Keratinocyte (primary cell): Measurements from ENCODE around the gene NT5C1A. TPM values are rescaled to one million over a fixed set of nuclear protein-coding genes. Genes with fewer than 3 reads are reported as not detected.

ENCODE experiments used
- DNase-seq: peaks from one replicate; pipeline ENCODE4 v3.0.0-alpha.2; 2011; ENCODE audit warnings: low read depth, missing footprints, low spot score
- FAIRE-seq: peaks from 2 replicates; lab custom pipeline; 2011; peaks lifted over from hg19 to GRCh38; lab: Jason Lieb, UNC
- H2AFZ ChIP-seq: 2 replicates; pipeline ENCODE4 v1.6.0; 2012; ENCODE audit warnings: low read length, control low read depth, inconsistent platforms; ENCODE audit not compliant: control insufficient read depth
- H3K27ac ChIP-seq: 2 replicates; pipeline ENCODE4 v1.5.1; 2011; ENCODE audit warnings: low read length; ENCODE audit not compliant: control insufficient read depth, insufficient read depth
- H3K27me3 ChIP-seq: 3 replicates; pipeline ENCODE4 v1.6.0; 2011; ENCODE audit warnings: low read length; ENCODE audit not compliant: control insufficient read depth, insufficient read depth; ENCODE audit errors: extremely low read depth
- H3K36me3 ChIP-seq, 2 experiments: 2 replicates in 1 of 2; 3 replicates in 1 of 2; pipeline ENCODE4 v1.5.1; 2011; ENCODE audit warnings: low read length in 2 of 2, mild to moderate bottlenecking in 1 of 2; ENCODE audit not compliant: control insufficient read depth in 2 of 2, insufficient read depth in 2 of 2; ENCODE audit errors: extremely low read depth in 1 of 2
- H3K4me1 ChIP-seq: 3 replicates; pipeline ENCODE4 v1.5.1; 2011; ENCODE audit warnings: low read length; ENCODE audit not compliant: control insufficient read depth, insufficient read depth; ENCODE audit errors: extremely low read depth
- H3K4me2 ChIP-seq: 3 replicates; pipeline ENCODE4 v1.6.0; 2011; ENCODE audit warnings: low read depth, low read length; ENCODE audit not compliant: control insufficient read depth, insufficient read depth; ENCODE audit errors: extremely low read depth
- H3K4me3 ChIP-seq, 3 experiments: fragments of 200-600 bp in 1 of 3; sonication (generic) in 1 of 3; 2 replicates in 2 of 3; 3 replicates in 1 of 3; pipeline ENCODE4 v1.5.1; 2011 to 2016; ENCODE audit warnings: low read length in 3 of 3, mild to moderate bottlenecking in 3 of 3, control low read depth in 2 of 3, inconsistent platforms in 1 of 3, low read depth in 1 of 3, mixed read lengths in 1 of 3, mixed run types in 1 of 3, moderate library complexity in 1 of 3; ENCODE audit not compliant: control insufficient read depth in 2 of 3, insufficient read depth in 2 of 3; ENCODE audit errors: extremely low read depth in 1 of 3
- H3K79me2 ChIP-seq: 2 replicates; pipeline ENCODE4 v1.6.0; 2012; ENCODE audit warnings: low read length; ENCODE audit not compliant: control insufficient read depth, insufficient read depth
- H3K9ac ChIP-seq: 3 replicates; pipeline ENCODE4 v1.6.0; 2011; ENCODE audit warnings: low read length; ENCODE audit not compliant: control insufficient read depth, insufficient read depth; ENCODE audit errors: extremely low read depth
- H3K9me1 ChIP-seq: 3 replicates; pipeline ENCODE4 v1.6.0; 2011; ENCODE audit warnings: low read length; ENCODE audit not compliant: control insufficient read depth, insufficient read depth; ENCODE audit errors: extremely low read depth
- H3K9me3 ChIP-seq: 2 replicates; pipeline ENCODE4 v1.5.1; 2012; ENCODE audit warnings: low read depth, low read length; ENCODE audit not compliant: control insufficient read depth
- H4K20me1 ChIP-seq: 3 replicates; pipeline ENCODE4 v1.6.0; 2011; ENCODE audit warnings: low read length; ENCODE audit not compliant: control insufficient read depth, insufficient read depth; ENCODE audit errors: extremely low read depth
- CTCF ChIP-seq, 3 experiments: IDR thresholded peaks in 1 of 3; conservative IDR thresholded peaks in 1 of 3; optimal IDR thresholded peaks in 1 of 3; 2 replicates in 2 of 3; 3 replicates in 1 of 3; pipeline versions ENCODE3 to v1.5.1; 2011; ENCODE audit warnings: low read length in 3 of 3, mild to moderate bottlenecking in 3 of 3, moderate library complexity in 2 of 3, control low read depth in 1 of 3, inconsistent platforms in 1 of 3; ENCODE audit not compliant: insufficient read depth in 2 of 3; ENCODE audit errors: extremely low read depth in 1 of 3
- EZH2 ChIP-seq: IDR thresholded peaks from one replicate; pipeline ENCODE4 v1.6.1; 2012; ENCODE audit warnings: inconsistent platforms, mild to moderate bottlenecking, low read length, moderate library complexity
- dilution Hi-C: fragments of 300-500 bp; cut with MboI; formaldehyde crosslinking; loops from one replicate; pipeline ENCODE4 v1.7.0; 2020; ENCODE audit warnings: low sequenced_read_pairs; ENCODE audit not compliant: extremely low pct_ligation_motif_present
- polyA plus RNA-seq, 5 experiments: library from polyadenylated mRNA; depleted of rRNA in 3 of 5; stranded (reverse) in 3 of 5; stranded (forward) in 1 of 5; unstranded in 1 of 5; fragments of >200 nt; gene quantifications; 1 replicate in 1 of 5; 2 replicates in 3 of 5; 3 replicates in 1 of 5; pipeline versions ENCODE4 v1.2.1 to v1.2.3, GENCODE V29; 2011 to 2012; ENCODE audit warnings: missing spikeins in 2 of 5, low read depth in 1 of 5, low replicate concordance in 1 of 5

NT5C1A gene
- polyA plus RNA-seq, 1 donor (not counting 4 experiments of a cell fraction or from before 2014, with no cell fraction given), result not detected

- TF ChIP-seq CTCF (optimal IDR thresholded peaks at IDR 0.05 in 1 of 3, IDR thresholded peaks at IDR 0.05 in 1 of 3, conservative IDR thresholded peaks at IDR 0.05 in 1 of 3; ENCODE audit: extremely low read depth in 1 of 3, insufficient read depth in 2 of 3, low read length in 3 of 3) (no peak), EZH2 (no peak)
- Histone ChIP-seq H3K79me2 (no peaks in the 10 kb centered on the region), H3K9me3 (no peaks in the 10 kb centered on the region), H4K20me1 (no peaks in the 10 kb centered on the region), H3K4me1 (no peaks in the 10 kb centered on the region), H3K4me2 (no peak overlapping the region), H2AFZ (no peak overlapping the region), H3K4me3 (no peak overlapping the region), H3K9me1 (no peaks in the 10 kb centered on the region), H3K27me3 (peaks cover 40% of the 10 kb centered on the region), H3K9ac (no peak overlapping the region), H3K27ac (no peak overlapping the region), H3K36me3 (no peaks in the 10 kb centered on the region)
- no peak for DNase-seq
- FAIRE-seq, result no peak
- dilution Hi-C loops, result no loop called here
These were observed 5.1 kb downstream of the NT5C1A start for GRCh38 chr1:39666772-39667171.

GRCh38 chr1:39663559-39663958 lies 8.3 kb downstream of the NT5C1A start:
- no peak overlapping the region for H3K27ac ChIP-seq
- FAIRE-seq (no peak), DNase-seq (no peak)
- H2AFZ ChIP-seq, result no peak overlapping the region
- no peaks in the 10 kb centered on the region for H3K4me1 ChIP-seq
- H4K20me1 ChIP-seq, result no peaks in the 10 kb centered on the region
- no peak overlapping the region for H3K4me2 ChIP-seq
- no peaks in the 10 kb centered on the region for H3K79me2 ChIP-seq
- H3K27me3 ChIP-seq, result peaks cover 21% of the 10 kb centered on the region
- TF ChIP-seq CTCF (optimal IDR thresholded peaks at IDR 0.05 in 1 of 3, IDR thresholded peaks at IDR 0.05 in 1 of 3, conservative IDR thresholded peaks at IDR 0.05 in 1 of 3; ENCODE audit: extremely low read depth in 1 of 3, insufficient read depth in 2 of 3, low read length in 3 of 3) (no peak), EZH2 (no peak)
- dilution Hi-C loops, result no loop called here
- H3K4me3 ChIP-seq, result no peak overlapping the region
- H3K9me1 ChIP-seq, result no peaks in the 10 kb centered on the region
- no peak overlapping the region for H3K9ac ChIP-seq
- no peaks in the 10 kb centered on the region for H3K36me3 ChIP-seq
- no peaks in the 10 kb centered on the region for H3K9me3 ChIP-seq
